OCI-LY7 (cell line): ENCODE results near the gene PKDCC.

ENCODE experiments used
- CTCF ChIP-seq: fragments of 200-600 bp; sonication (generic); conservative IDR thresholded peaks from 2 replicates; pipeline ENCODE4 v1.5.1; 2014; ENCODE audit warnings: mild to moderate bottlenecking, antibody characterized with exemption, low read length, moderate library complexity, mixed read lengths
- EZH2phosphoT487 ChIP-seq: fragments of 200-600 bp; sonication (generic); IDR thresholded peaks from 2 replicates; pipeline ENCODE4 v1.6.1; 2018; ENCODE audit warnings: low read depth, borderline replicate concordance, mild to moderate bottlenecking, mixed run types, antibody characterized with exemption, low read length, moderate library complexity, mixed read lengths

- no peak for TF ChIP-seq CTCF
- no peak for TF ChIP-seq EZH2phosphoT487
Observed at GRCh38 chr2:42067521-42067920, 19.7 kb downstream of the PKDCC start.
